Astrocyte (in vitro differentiated cells and primary cell): ENCODE measurements around the gene ATP10A. TPM values are rescaled to one million over a fixed set of nuclear protein-coding genes. Genes with fewer than 3 reads are reported as not detected.

Experiments
- DNase-seq: peaks from one replicate; pipeline ENCODE4 v3.0.0-alpha.2; 2010; ENCODE audit warnings: low read depth
- FAIRE-seq: peaks from 2 replicates; lab custom pipeline; 2011; peaks lifted over from hg19 to GRCh38; lab: Jason Lieb, UNC
- H2AFZ ChIP-seq: 2 replicates; pipeline ENCODE4 v1.6.0; 2012; ENCODE audit warnings: low read depth, low read length, inconsistent platforms
- H3K27ac ChIP-seq: 2 replicates; pipeline ENCODE4 v1.5.1; 2011; ENCODE audit warnings: low read depth, low read length, inconsistent platforms
- H3K27me3 ChIP-seq: 2 replicates; pipeline ENCODE4 v1.6.0; 2011; ENCODE audit warnings: low read length, inconsistent platforms; ENCODE audit not compliant: insufficient read depth
- H3K36me3 ChIP-seq: 2 replicates; pipeline ENCODE4 v1.5.1; 2011; ENCODE audit warnings: low read length, inconsistent platforms; ENCODE audit not compliant: insufficient read depth
- H3K4me1 ChIP-seq: 2 replicates; pipeline ENCODE4 v1.5.1; 2011; ENCODE audit warnings: low read length, inconsistent platforms; ENCODE audit not compliant: insufficient read depth
- H3K4me2 ChIP-seq: 2 replicates; pipeline ENCODE4 v1.6.0; 2012; ENCODE audit warnings: low read length, inconsistent platforms
- H3K4me3 ChIP-seq: 2 replicates; pipeline ENCODE4 v1.5.1; 2011; ENCODE audit warnings: low read depth, mild to moderate bottlenecking, low read length, inconsistent platforms; ENCODE audit not compliant: insufficient read depth
- H3K79me2 ChIP-seq: 2 replicates; pipeline ENCODE4 v1.6.0; 2012; ENCODE audit warnings: mild to moderate bottlenecking, low read length, inconsistent platforms; ENCODE audit not compliant: insufficient read depth
- H3K9ac ChIP-seq: 2 replicates; pipeline ENCODE4 v1.6.0; 2012; ENCODE audit warnings: mild to moderate bottlenecking, low read length, inconsistent platforms
- H3K9me3 ChIP-seq: 2 replicates; pipeline ENCODE4 v1.5.1; 2012; ENCODE audit warnings: low read depth, mild to moderate bottlenecking, low read length, inconsistent platforms; ENCODE audit not compliant: insufficient read depth
- H4K20me1 ChIP-seq: 2 replicates; pipeline ENCODE4 v1.6.0; 2012; ENCODE audit warnings: low read length, inconsistent platforms; ENCODE audit not compliant: insufficient read depth
- H3K27ac Mint-ChIP-seq: one replicate; pipeline ENCODE4 v1.8.0; 2021; ENCODE audit warnings: mild to moderate bottlenecking, mixed read lengths; ENCODE audit not compliant: unreplicated experiment
- H3K27me3 Mint-ChIP-seq: one replicate; pipeline ENCODE4 v1.8.0; 2021; ENCODE audit warnings: low read depth, mixed read lengths; ENCODE audit not compliant: unreplicated experiment
- H3K36me3 Mint-ChIP-seq: one replicate; pipeline ENCODE4 v1.8.0; 2021; ENCODE audit warnings: low read depth, mixed read lengths; ENCODE audit not compliant: unreplicated experiment
- H3K4me1 Mint-ChIP-seq: one replicate; pipeline ENCODE4 v1.8.0; 2021; ENCODE audit warnings: low read depth, mixed read lengths; ENCODE audit not compliant: unreplicated experiment
- H3K4me3 Mint-ChIP-seq: one replicate; pipeline ENCODE4 v1.8.0; 2021; ENCODE audit warnings: mild to moderate bottlenecking, moderate library complexity, mixed read lengths; ENCODE audit not compliant: unreplicated experiment
- H3K9me3 Mint-ChIP-seq: one replicate; pipeline ENCODE4 v1.8.0; 2021; ENCODE audit warnings: mild to moderate bottlenecking, mixed read lengths; ENCODE audit not compliant: unreplicated experiment
- CTCF ChIP-seq: IDR thresholded peaks from 2 replicates; pipeline ENCODE4 v1.5.1; 2011; ENCODE audit warnings: low read depth, mild to moderate bottlenecking, inconsistent platforms, low read length, moderate library complexity; ENCODE audit not compliant: insufficient read depth
- EZH2 ChIP-seq: IDR thresholded peaks from 2 replicates; pipeline ENCODE4 v1.6.1; 2012; ENCODE audit warnings: mild to moderate bottlenecking, low read length, inconsistent platforms; ENCODE audit not compliant: insufficient read depth
- total RNA-seq: library from RNA; stranded (reverse); gene quantifications from 2 replicates; pipeline ENCODE4 v1.2.1, GENCODE V29; 2021

The ATP10A gene
- total RNA-seq, 1 donor from 2014 or later, result 21.1 TPM

- Mint-ChIP-seq H3K27ac (no peak overlapping the region), H3K9me3 (no peaks in the 10 kb centered on the region), H3K4me1 (peaks cover 5% of the 10 kb centered on the region), H3K4me3 (no peak overlapping the region), H3K27me3 (no peaks in the 10 kb centered on the region), H3K36me3 (peaks cover 32% of the 10 kb centered on the region)
- peaks cover 3% of the 10 kb centered on the region for H3K4me1 ChIP-seq
- no peak overlapping the region for H2AFZ ChIP-seq
- H3K79me2 ChIP-seq, result peaks cover 5% of the 10 kb centered on the region
- no peaks in the 10 kb centered on the region for H3K9me3 ChIP-seq
- no peaks in the 10 kb centered on the region for H4K20me1 ChIP-seq
- no peak for DNase-seq
- no peaks in the 10 kb centered on the region for H3K36me3 ChIP-seq
- TF ChIP-seq EZH2, result no peak
- TF ChIP-seq CTCF, result no peak
- no peak overlapping the region for H3K4me2 ChIP-seq
- H3K9ac ChIP-seq, result no peak overlapping the region
- no peak for FAIRE-seq
- H3K27ac ChIP-seq, result no peak overlapping the region
- no peaks in the 10 kb centered on the region for H3K27me3 ChIP-seq
- H3K4me3 ChIP-seq, result no peak overlapping the region
Observed at GRCh38 chr15:25768271-25768670, 94.9 kb downstream of the ATP10A start.

- Mint-ChIP-seq H3K4me3 (no peak overlapping the region), H3K27me3 (no peaks in the 10 kb centered on the region), H3K9me3 (no peaks in the 10 kb centered on the region), H3K4me1 (peaks cover 8% of the 10 kb centered on the region), H3K27ac (no peak overlapping the region), H3K36me3 (peaks cover 31% of the 10 kb centered on the region)
- no peaks in the 10 kb centered on the region for H3K27me3 ChIP-seq
- H3K9me3 ChIP-seq, result no peaks in the 10 kb centered on the region
- no peaks in the 10 kb centered on the region for H3K36me3 ChIP-seq
- no peaks in the 10 kb centered on the region for H4K20me1 ChIP-seq
- no peak overlapping the region for H3K4me3 ChIP-seq
- H2AFZ ChIP-seq, result no peak overlapping the region
- FAIRE-seq (no peak), DNase-seq (no peak)
- no peak overlapping the region for H3K9ac ChIP-seq
- TF ChIP-seq EZH2 (no peak), CTCF (no peak)
- H3K4me1 ChIP-seq, result peaks cover 3% of the 10 kb centered on the region
- no peaks in the 10 kb centered on the region for H3K79me2 ChIP-seq
- no peak overlapping the region for H3K4me2 ChIP-seq
- H3K27ac ChIP-seq, result no peak overlapping the region
Observed at GRCh38 chr15:25767356-25768151, 95.6 kb downstream of the ATP10A start.

GRCh38 chr15:25766417-25766816 lies 96.7 kb downstream of the ATP10A start:
- Mint-ChIP-seq H3K27me3 (no peaks in the 10 kb centered on the region), H3K4me1 (peaks cover 6% of the 10 kb centered on the region), H3K36me3 (peaks cover 32% of the 10 kb centered on the region), H3K27ac (no peak overlapping the region), H3K4me3 (no peak overlapping the region), H3K9me3 (no peaks in the 10 kb centered on the region)
- no peak for DNase-seq
- TF ChIP-seq EZH2, result no peak
- TF ChIP-seq CTCF, result no peak
- no peak overlapping the region for H3K9ac ChIP-seq
- H4K20me1 ChIP-seq, result no peaks in the 10 kb centered on the region
- H2AFZ ChIP-seq, result no peak overlapping the region
- H3K4me2 ChIP-seq, result no peak overlapping the region
- H3K36me3 ChIP-seq, result no peaks in the 10 kb centered on the region
- no peak for FAIRE-seq
- no peaks in the 10 kb centered on the region for H3K9me3 ChIP-seq
- H3K79me2 ChIP-seq, result no peaks in the 10 kb centered on the region
- no peaks in the 10 kb centered on the region for H3K27me3 ChIP-seq
- peaks cover 2% of the 10 kb centered on the region for H3K4me1 ChIP-seq
- H3K27ac ChIP-seq, result no peak overlapping the region
- H3K4me3 ChIP-seq, result no peak overlapping the region
